CD8-positive, alpha-beta memory T cell (primary cell): ENCODE results near the gene GABRR2. TPM values are rescaled to one million over a fixed set of nuclear protein-coding genes. Genes with fewer than 3 reads are reported as not detected.

Experiments used
- CTCF ChIA-PET: fragments of 350-600 bp; sonication (Branson Sonifier 250); formaldehyde crosslinking; loops from one replicate; lab custom pipeline; 2021; ENCODE audit warnings: antibody characterized with exemption; lab: Charles Lee
- POLR2A ChIA-PET: fragments of 350-600 bp; sonication (Branson Sonifier 250); formaldehyde crosslinking; loops from one replicate; lab custom pipeline; 2021; ENCODE audit warnings: antibody characterized with exemption; lab: Charles Lee
- DNase-seq, 5 donors: peaks; one replicate each; pipeline versions ENCODE4 v3.0.0 to v3.0.0-alpha.2; 2020 to 2022; ENCODE audit warnings: mixed read lengths in 1 of 5
- H3K27ac ChIP-seq: one replicate; pipeline ENCODE4 v1.7.0; 2013; ENCODE audit warnings: low read depth, mild to moderate bottlenecking, low read length, moderate library complexity
- H3K27me3 ChIP-seq: 2 replicates; pipeline ENCODE4 v1.7.0; 2013; ENCODE audit warnings: low read length, mild to moderate bottlenecking; ENCODE audit not compliant: insufficient read depth, poor library complexity, severe bottlenecking
- H3K36me3 ChIP-seq: 2 replicates; pipeline ENCODE4 v1.7.0; 2013; ENCODE audit warnings: mild to moderate bottlenecking, low read length, moderate library complexity; ENCODE audit not compliant: insufficient read depth
- H3K4me1 ChIP-seq: 2 replicates; pipeline ENCODE4 v1.7.0; 2013; ENCODE audit warnings: mild to moderate bottlenecking, low read length, moderate library complexity; ENCODE audit not compliant: insufficient read depth
- H3K4me3 ChIP-seq: 2 replicates; pipeline ENCODE4 v1.7.0; 2013; ENCODE audit warnings: mild to moderate bottlenecking, low read length
- H3K9me3 ChIP-seq: 2 replicates; pipeline ENCODE4 v1.7.0; 2013; ENCODE audit warnings: mild to moderate bottlenecking, low read length
- H3K27ac Mint-ChIP-seq, 8 donors: one replicate each; pipeline ENCODE4 v1.8.0; 2020 to 2021; ENCODE audit warnings: mixed read lengths in 8 of 8, mild to moderate bottlenecking in 6 of 8, inconsistent platforms in 3 of 8, moderate library complexity in 3 of 8
- H3K27me3 Mint-ChIP-seq, 2 donors: one replicate each; pipeline ENCODE4 v1.8.0; 2020 to 2021; ENCODE audit warnings: mixed read lengths in 2 of 2, mild to moderate bottlenecking in 1 of 2, moderate library complexity in 1 of 2
- H3K36me3 Mint-ChIP-seq, 3 donors: one replicate each; pipeline ENCODE4 v1.8.0; 2020 to 2021; ENCODE audit warnings: mixed read lengths in 3 of 3, inconsistent platforms in 1 of 3, mild to moderate bottlenecking in 1 of 3
- H3K4me1 Mint-ChIP-seq, 3 donors: one replicate each; pipeline ENCODE4 v1.8.0; 2020 to 2021; ENCODE audit warnings: mixed read lengths in 3 of 3, inconsistent platforms in 1 of 3, mild to moderate bottlenecking in 1 of 3
- H3K4me3 Mint-ChIP-seq, 7 donors: one replicate each; pipeline ENCODE4 v1.8.0; 2020 to 2021; ENCODE audit warnings: mixed read lengths in 7 of 7, mild to moderate bottlenecking in 6 of 7, moderate library complexity in 4 of 7, inconsistent platforms in 2 of 7
- H3K9me3 Mint-ChIP-seq, 5 donors: one replicate each; pipeline ENCODE4 v1.8.0; 2020 to 2022; ENCODE audit warnings: mixed read lengths in 5 of 5, mild to moderate bottlenecking in 3 of 5, moderate library complexity in 2 of 5, inconsistent platforms in 1 of 5
- polyA plus RNA-seq: library from polyadenylated mRNA; unstranded; fragments of 300-500 nt; fragmentation: Illumina TruSeq; gene quantifications from one replicate; pipeline ENCODE4 v1.2.3, GENCODE V29; 2021
- total RNA-seq, 2 experiments: library from RNA; stranded (reverse); gene quantifications; one replicate each; pipeline ENCODE4 v1.2.3, GENCODE V29; 2021

The GABRR2 gene
- total and polyA plus RNA-seq, 3 experiments from 2014 or later: 0.16 to 0.24 (median 0.20) TPM

DNA sequence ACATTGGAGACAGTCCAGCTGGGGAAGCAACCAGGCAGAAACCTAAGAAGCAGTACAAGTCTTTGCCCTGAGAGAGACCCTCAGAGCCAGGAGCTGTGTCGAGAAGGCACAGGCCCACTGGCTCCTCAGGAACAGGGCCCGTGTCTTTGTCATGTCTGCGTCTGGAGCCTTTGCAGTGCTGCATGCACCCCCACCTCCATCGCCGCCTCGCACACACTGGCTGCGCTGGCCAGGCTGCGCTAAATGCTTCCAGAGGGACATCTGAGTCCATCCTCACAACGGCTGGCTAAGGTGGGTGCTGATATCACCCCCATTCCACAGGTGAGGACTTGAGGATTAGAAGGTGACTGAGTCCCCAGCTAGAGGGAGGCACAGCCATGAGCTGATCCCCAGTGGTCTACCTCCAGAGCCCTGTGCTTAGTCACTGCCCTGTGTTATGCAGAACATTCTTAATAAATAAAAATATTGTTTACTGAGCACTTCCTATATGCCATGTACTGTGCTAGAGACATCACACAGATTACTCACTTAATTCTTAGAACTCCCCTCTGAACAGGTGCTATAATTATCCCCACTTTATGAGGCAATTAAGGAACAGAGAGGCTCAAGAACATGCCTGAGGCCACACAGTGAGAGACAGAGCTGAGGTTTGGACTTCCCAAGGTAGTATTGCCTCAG is 27.6 kb downstream of the GABRR2 start:
- H3K4me1 Mint-ChIP-seq: no peaks in the 10 kb centered on the region
- Histone ChIP-seq H3K4me3 (no peak overlapping the region), H3K27ac (no peak overlapping the region), H3K36me3 (no peaks in the 10 kb centered on the region), H3K27me3 (no peaks in the 10 kb centered on the region), H3K9me3 (no peaks in the 10 kb centered on the region), H3K4me1 (no peaks in the 10 kb centered on the region)
- ChIA-PET POLR2A (no interaction called here), CTCF (interaction anchor here (1.8 kb wide), 1 partner anchor 10 kb away, joined by 4 read pairs; no protein-coding TSS in a partner anchor)
- no peaks in the 10 kb centered on the region for H3K27me3 Mint-ChIP-seq
- H3K36me3 Mint-ChIP-seq: no peaks in the 10 kb centered on the region
- H3K9me3 Mint-ChIP-seq: no peaks in the 10 kb centered on the region
- peak overlapping the region in 1 of 8 donors; percentile 21 for H3K27ac Mint-ChIP-seq
- no peak for DNase-seq
- H3K4me3 Mint-ChIP-seq: no peak overlapping the region

DNA sequence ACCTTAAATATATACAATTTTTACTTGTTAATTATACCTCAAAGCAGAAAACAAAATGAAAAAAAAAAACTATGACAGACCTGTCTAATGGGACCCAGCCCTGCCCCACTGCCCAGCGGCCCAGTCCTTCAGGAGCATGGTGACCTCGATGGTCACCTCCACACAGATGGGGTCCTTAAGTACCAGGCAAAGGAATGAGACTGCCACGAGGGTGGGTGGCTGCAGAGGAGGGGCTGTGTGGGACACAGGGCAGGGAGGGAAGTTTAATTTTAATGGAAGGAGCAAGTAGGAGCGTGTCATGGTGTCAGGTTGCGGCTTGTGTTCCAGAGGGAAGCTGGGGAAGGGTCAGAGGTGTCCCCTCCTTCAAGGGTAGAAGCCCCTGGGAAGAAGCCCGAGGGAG is 28.6 kb downstream of the GABRR2 start:
- peaks cover 0 to 4% (median 3%) of the 10 kb centered on the region in 3 donors for H3K4me1 Mint-ChIP-seq
- CTCF ChIA-PET: no interaction called here

DNA sequence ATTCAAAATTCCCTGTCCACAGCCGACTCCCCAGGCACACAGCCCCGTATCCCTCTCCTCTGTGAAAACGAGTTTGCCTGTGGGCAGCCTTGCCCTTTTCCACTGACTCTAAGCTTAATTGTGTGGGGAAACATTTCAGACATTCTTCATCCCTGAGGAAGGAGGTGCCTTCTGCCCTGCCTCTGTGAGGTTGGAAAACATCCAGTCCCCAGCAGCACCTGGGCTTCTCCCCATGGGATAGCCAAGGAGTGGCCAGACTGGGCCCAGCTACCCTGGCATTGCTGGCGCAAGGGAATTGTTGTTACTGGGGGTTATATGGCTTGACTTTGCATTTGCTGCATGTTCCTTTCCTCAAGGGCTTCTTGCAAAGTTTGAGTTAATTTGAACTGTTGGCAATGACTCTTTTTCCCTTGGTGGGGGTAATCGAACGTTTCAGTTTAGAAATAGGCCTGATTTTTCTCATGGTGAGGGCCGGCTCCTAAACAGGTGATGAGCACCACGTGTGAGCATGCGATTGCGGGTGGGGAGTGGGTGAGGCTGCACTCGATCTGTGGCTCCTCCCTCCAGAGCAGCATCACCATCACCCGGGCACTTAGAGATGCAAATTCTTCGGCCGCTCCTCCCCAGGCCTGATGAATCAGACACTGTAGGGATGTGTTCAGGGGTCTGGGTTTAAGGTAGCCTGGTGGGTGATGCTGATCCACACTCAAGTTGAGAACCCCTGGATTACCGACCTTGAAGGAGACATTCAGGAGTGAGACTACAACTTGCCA is 29.9 kb downstream of the GABRR2 start:
- peaks cover 0 to 4% (median 3%) of the 10 kb centered on the region in 3 donors for H3K4me1 Mint-ChIP-seq
- Histone ChIP-seq H3K4me1 (no peaks in the 10 kb centered on the region), H3K27me3 (no peaks in the 10 kb centered on the region), H3K9me3 (no peaks in the 10 kb centered on the region), H3K4me3 (no peak overlapping the region), H3K36me3 (no peaks in the 10 kb centered on the region), H3K27ac (no peak overlapping the region)
- POLR2A ChIA-PET: no interaction called here
- no peak overlapping the region for H3K4me3 Mint-ChIP-seq
- no peak overlapping the region for H3K27ac Mint-ChIP-seq
- H3K9me3 Mint-ChIP-seq: no peaks in the 10 kb centered on the region
- H3K36me3 Mint-ChIP-seq: no peaks in the 10 kb centered on the region
- DNase-seq: no peak
- CTCF ChIA-PET: no interaction called here
- no peaks in the 10 kb centered on the region for H3K27me3 Mint-ChIP-seq

More for the DNA sequence above, 28.6 kb downstream of the GABRR2 start:
- Mint-ChIP-seq H3K36me3 (no peaks in the 10 kb centered on the region), H3K4me3 (no peak overlapping the region), H3K27me3 (no peaks in the 10 kb centered on the region), H3K27ac (no peak overlapping the region), H3K9me3 (no peaks in the 10 kb centered on the region)
- no peak overlapping the region for H3K27ac ChIP-seq
- DNase-seq: no peak
- no peaks in the 10 kb centered on the region for H3K4me1 ChIP-seq
- no peak overlapping the region for H3K4me3 ChIP-seq
- H3K9me3 ChIP-seq: no peaks in the 10 kb centered on the region
- no peaks in the 10 kb centered on the region for H3K27me3 ChIP-seq
- POLR2A ChIA-PET: no interaction called here
- no peaks in the 10 kb centered on the region for H3K36me3 ChIP-seq

DNA sequence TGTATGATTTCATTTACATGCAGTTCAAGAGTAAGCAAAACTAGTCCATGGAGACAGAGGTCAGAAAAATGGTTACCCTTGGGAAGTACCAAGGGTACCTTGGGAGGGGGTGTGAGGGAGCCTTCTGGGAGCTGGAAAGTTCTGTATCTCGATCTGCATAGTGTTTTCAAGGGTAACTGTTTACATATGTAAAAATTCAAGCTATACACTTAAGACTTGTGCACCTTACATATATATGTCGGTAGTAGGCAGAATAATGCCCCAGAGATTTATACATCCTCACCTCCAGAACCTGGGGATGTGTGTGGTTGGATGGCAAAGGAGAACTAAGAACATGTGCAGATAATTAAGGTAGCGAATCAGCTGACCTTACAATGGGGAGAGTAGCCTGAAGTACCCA is 31.0 kb downstream of the GABRR2 start:
- no peaks in the 10 kb centered on the region for H3K9me3 Mint-ChIP-seq
- H3K27ac Mint-ChIP-seq: no peak overlapping the region
- POLR2A ChIA-PET: no interaction called here
- Histone ChIP-seq H3K27me3 (no peaks in the 10 kb centered on the region), H3K9me3 (no peaks in the 10 kb centered on the region), H3K36me3 (no peaks in the 10 kb centered on the region), H3K4me3 (no peak overlapping the region), H3K4me1 (no peaks in the 10 kb centered on the region), H3K27ac (no peak overlapping the region)
- peaks cover 0 to 4% (median 3%) of the 10 kb centered on the region in 3 donors for H3K4me1 Mint-ChIP-seq
- H3K27me3 Mint-ChIP-seq: no peaks in the 10 kb centered on the region
- DNase-seq: no peak
- CTCF ChIA-PET: interaction anchor here (1.7 kb wide), 1 partner anchor 14 kb away, joined by 6 read pairs; no protein-coding TSS in a partner anchor
- no peaks in the 10 kb centered on the region for H3K36me3 Mint-ChIP-seq
- no peak overlapping the region for H3K4me3 Mint-ChIP-seq

DNA sequence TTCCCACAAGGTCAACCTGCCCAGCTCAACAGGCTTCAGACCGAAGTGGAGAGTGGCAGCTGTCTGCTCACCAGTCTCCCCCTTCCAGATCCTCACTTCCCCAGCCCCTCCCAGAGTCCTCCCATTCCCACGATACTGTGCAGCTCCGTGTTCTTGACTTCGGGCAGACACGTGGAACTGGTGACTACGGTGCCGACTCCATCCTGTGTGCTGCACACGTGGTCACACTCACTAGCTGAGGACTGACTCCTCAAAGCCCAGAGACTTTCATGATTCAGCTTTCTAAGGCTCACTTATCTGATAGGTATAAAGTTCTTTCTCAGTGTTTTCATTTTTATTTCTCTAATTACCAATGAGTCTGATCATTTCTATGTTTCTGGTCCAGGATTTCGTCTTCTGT is 32.4 kb downstream of the GABRR2 start:
- POLR2A ChIA-PET: no interaction called here
- Mint-ChIP-seq H3K27ac (no peak overlapping the region), H3K36me3 (no peaks in the 10 kb centered on the region), H3K9me3 (no peaks in the 10 kb centered on the region), H3K4me1 (peaks cover 0 to 4% (median 3%) of the 10 kb centered on the region in 3 donors), H3K4me3 (no peak overlapping the region), H3K27me3 (peaks cover 0 to 1% of the 10 kb centered on the region in 2 donors)
- CTCF ChIA-PET: interaction anchor here (1.1 to 1.7 kb wide), 2 partner anchors 16 to 22 kb away, joined by 3 to 6 read pairs; no protein-coding TSS in a partner anchor
- H3K27ac ChIP-seq: no peak overlapping the region
- H3K9me3 ChIP-seq: no peaks in the 10 kb centered on the region
- no peak overlapping the region for H3K4me3 ChIP-seq
- no peaks in the 10 kb centered on the region for H3K27me3 ChIP-seq
- no peaks in the 10 kb centered on the region for H3K36me3 ChIP-seq
- no peak for DNase-seq
- no peaks in the 10 kb centered on the region for H3K4me1 ChIP-seq

DNA sequence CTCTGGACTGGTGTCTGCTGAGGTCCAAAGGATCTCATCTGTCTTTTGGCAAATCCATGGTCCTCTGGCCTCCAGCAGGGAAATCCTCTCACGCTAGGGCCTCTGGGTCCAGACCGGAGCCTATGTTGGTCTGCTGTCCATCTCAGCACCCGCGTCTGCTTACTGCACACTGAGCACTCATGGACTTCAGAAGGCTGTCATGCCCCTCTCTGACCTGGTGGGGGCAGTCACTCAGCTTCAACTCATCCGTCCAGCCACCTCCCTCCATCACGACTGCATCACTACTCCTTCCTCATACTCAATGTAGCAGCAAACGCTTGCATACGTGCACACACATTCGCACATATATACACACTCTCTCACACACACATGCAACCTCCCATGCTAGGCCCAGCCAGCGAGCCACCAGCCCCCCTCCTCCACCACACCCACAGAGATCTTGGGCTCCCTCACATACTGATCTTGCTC is 33.3 kb downstream of the GABRR2 start:
- H3K27me3 Mint-ChIP-seq: peaks cover 0 to 1% of the 10 kb centered on the region in 2 donors
- DNase-seq: peak in 4 of 5 donors; percentile 7 to 61 (median 22)
- no peak overlapping the region for H3K27ac Mint-ChIP-seq
- no peaks in the 10 kb centered on the region for H3K36me3 Mint-ChIP-seq
- Histone ChIP-seq H3K27me3 (no peaks in the 10 kb centered on the region), H3K4me1 (no peaks in the 10 kb centered on the region), H3K27ac (no peak overlapping the region), H3K9me3 (no peaks in the 10 kb centered on the region), H3K36me3 (no peaks in the 10 kb centered on the region), H3K4me3 (no peak overlapping the region)
- ChIA-PET POLR2A (no interaction called here), CTCF (no interaction called here)
- no peaks in the 10 kb centered on the region for H3K9me3 Mint-ChIP-seq
- H3K4me3 Mint-ChIP-seq: no peak overlapping the region
- peaks cover 0 to 4% (median 3%) of the 10 kb centered on the region in 3 donors for H3K4me1 Mint-ChIP-seq

DNA sequence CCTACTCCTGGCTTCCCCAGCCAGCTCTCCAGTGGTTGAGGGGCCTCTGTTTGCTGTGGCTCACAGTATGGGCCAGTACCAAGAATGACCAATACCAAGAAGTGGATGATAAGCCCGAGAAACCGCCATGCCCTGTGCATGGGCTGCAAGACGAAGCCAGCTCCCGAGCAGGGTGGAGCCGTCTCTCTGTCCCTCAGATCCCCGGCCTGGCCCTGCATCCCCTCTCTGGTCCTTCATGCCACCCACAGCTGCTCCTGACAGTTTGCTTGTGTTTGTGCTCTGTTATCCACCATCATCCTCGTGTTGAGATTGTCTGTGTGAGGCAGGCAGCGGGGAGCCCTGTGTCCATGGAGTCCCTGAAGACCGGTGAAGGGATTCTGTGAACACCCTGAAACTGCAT is 36.1 kb downstream of the GABRR2 start:
- Histone ChIP-seq H3K36me3 (no peaks in the 10 kb centered on the region), H3K27ac (no peak overlapping the region), H3K9me3 (no peaks in the 10 kb centered on the region), H3K4me3 (no peak overlapping the region), H3K4me1 (no peaks in the 10 kb centered on the region), H3K27me3 (no peaks in the 10 kb centered on the region)
- peaks cover 0 to 1% of the 10 kb centered on the region in 2 donors for H3K27me3 Mint-ChIP-seq
- no peaks in the 10 kb centered on the region for H3K36me3 Mint-ChIP-seq
- H3K4me3 Mint-ChIP-seq: no peak overlapping the region
- no peak overlapping the region for H3K27ac Mint-ChIP-seq
- peaks cover 0 to 4% (median 3%) of the 10 kb centered on the region in 3 donors for H3K4me1 Mint-ChIP-seq
- no peaks in the 10 kb centered on the region for H3K9me3 Mint-ChIP-seq
- no peak for DNase-seq
- ChIA-PET CTCF (no interaction called here), POLR2A (no interaction called here)

DNA sequence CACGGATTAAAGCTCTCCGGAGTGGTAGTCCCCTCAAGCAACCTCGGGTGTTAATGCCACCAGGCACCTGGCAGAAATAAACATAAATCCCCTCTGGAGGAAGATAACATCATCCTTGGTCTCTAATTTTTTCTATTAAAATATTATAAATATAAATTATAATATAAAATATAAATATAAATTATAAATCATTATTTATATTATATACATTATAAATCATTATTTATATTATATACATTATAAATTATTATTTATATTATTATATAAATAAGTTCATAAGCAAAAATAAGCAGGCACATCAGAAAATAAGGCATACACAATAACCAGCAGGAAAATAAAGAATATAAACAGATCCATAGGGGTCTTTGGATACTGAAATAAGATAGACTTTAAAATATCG is 39.2 kb downstream of the GABRR2 start:
- ChIA-PET POLR2A (no interaction called here), CTCF (no interaction called here)
- Mint-ChIP-seq H3K27me3 (peaks cover 0 to 1% of the 10 kb centered on the region in 2 donors), H3K27ac (no peak overlapping the region), H3K4me1 (no peaks in the 10 kb centered on the region), H3K9me3 (no peaks in the 10 kb centered on the region), H3K36me3 (no peaks in the 10 kb centered on the region), H3K4me3 (no peak overlapping the region)
- no peak for DNase-seq
- H3K27me3 ChIP-seq: no peaks in the 10 kb centered on the region
- H3K27ac ChIP-seq: no peak overlapping the region
- no peaks in the 10 kb centered on the region for H3K4me1 ChIP-seq
- no peaks in the 10 kb centered on the region for H3K9me3 ChIP-seq
- H3K4me3 ChIP-seq: no peak overlapping the region
- H3K36me3 ChIP-seq: no peaks in the 10 kb centered on the region
